CD4-positive, alpha-beta T cell (primary cell): ENCODE measurements around the gene HSD17B4. TPM values are rescaled to one million over a fixed set of nuclear protein-coding genes. Genes with fewer than 3 reads are reported as not detected.

Experiments
- ATAC-seq: fragments of 200-7000 bp; cut with Tn5 transposase; one replicate; pipeline ENCODE4 v1.10.0; 2022; ENCODE audit warnings: mild to moderate bottlenecking; ENCODE audit not compliant: poor library complexity
- CTCF ChIA-PET: fragments of 350-600 bp; sonication (Branson Sonifier 250); formaldehyde crosslinking; loops from one replicate; lab custom pipeline; 2021; ENCODE audit warnings: antibody characterized with exemption, inconsistent platforms; lab: Charles Lee
- POLR2A ChIA-PET: fragments of 350-600 bp; sonication (Branson Sonifier 250); formaldehyde crosslinking; loops from one replicate; lab custom pipeline; 2021; ENCODE audit warnings: antibody characterized with exemption, inconsistent platforms; lab: Charles Lee
- DNase-seq, 14 experiments: peaks; one replicate each; pipeline ENCODE4 v3.0.0-alpha.2; 2013 to 2020; ENCODE audit warnings: mixed read lengths in 2 of 14
- H3K27ac ChIP-seq, 2 donors: one replicate each; pipeline versions ENCODE4 v1.5.1 to v1.7.0; 2013; ENCODE audit warnings: low read length in 2 of 2, low read depth in 1 of 2, mild to moderate bottlenecking in 1 of 2
- H3K27me3 ChIP-seq, 2 experiments: 1 replicate in 1 of 2; 2 replicates in 1 of 2; pipeline versions ENCODE4 v1.6.1 to v1.7.0; 2013; ENCODE audit warnings: low read length in 2 of 2, control low read depth in 1 of 2, mild to moderate bottlenecking in 1 of 2, moderate library complexity in 1 of 2; ENCODE audit not compliant: insufficient read depth in 2 of 2, control insufficient read depth in 1 of 2
- H3K36me3 ChIP-seq: one replicate; pipeline ENCODE4 v1.6.1; 2013; ENCODE audit warnings: low read length, control low read depth; ENCODE audit not compliant: insufficient read depth
- H3K4me1 ChIP-seq: one replicate; pipeline ENCODE4 v1.6.1; 2013; ENCODE audit warnings: low read length, control low read depth; ENCODE audit not compliant: insufficient read depth
- H3K4me3 ChIP-seq: one replicate; pipeline ENCODE4 v1.5.1; 2013; ENCODE audit warnings: mild to moderate bottlenecking, low read length, moderate library complexity
- H3K9me3 ChIP-seq, 2 experiments: 1 replicate in 1 of 2; 2 replicates in 1 of 2; pipeline versions ENCODE4 v1.6.1 to v1.7.0; 2013; ENCODE audit warnings: low read length in 2 of 2, mild to moderate bottlenecking in 2 of 2, control low read depth in 1 of 2, moderate library complexity in 1 of 2; ENCODE audit not compliant: control insufficient read depth in 1 of 2, insufficient read depth in 1 of 2
- H3K27ac Mint-ChIP-seq: one replicate; pipeline ENCODE4 v1.8.0; 2020; ENCODE audit warnings: mixed read lengths
- H3K27me3 Mint-ChIP-seq: one replicate; pipeline ENCODE4 v1.8.0; 2021; ENCODE audit warnings: mixed read lengths
- H3K36me3 Mint-ChIP-seq: one replicate; pipeline ENCODE4 v1.8.0; 2021; ENCODE audit warnings: low read depth, mixed read lengths
- H3K4me1 Mint-ChIP-seq: one replicate; pipeline ENCODE4 v1.8.0; 2021; ENCODE audit warnings: low read depth, mixed read lengths
- H3K4me3 Mint-ChIP-seq: one replicate; pipeline ENCODE4 v1.8.0; 2020; ENCODE audit warnings: mild to moderate bottlenecking, mixed read lengths
- H3K9me3 Mint-ChIP-seq: one replicate; pipeline ENCODE4 v1.8.0; 2020; ENCODE audit warnings: mixed read lengths
- CTCF ChIP-seq: fragments of 200-600 bp; IDR thresholded peaks from one replicate; pipeline ENCODE4 v1.8.0; 2022; ENCODE audit warnings: antibody characterized with exemption, mild to moderate bottlenecking
- intact Hi-C, 2 experiments: fragments of 100-400 bp; cut with DNase I in 1 of 2; cut with micrococcal nuclease in 1 of 2; formaldehyde crosslinking; loops; one replicate each; pipeline versions ENCODE4 v1.15.1 to v1.9.0; 2023 to 2025; cut with DNase I, micrococcal nuclease
- total RNA-seq, 174 experiments: library from RNA in 2 of 174; stranded (reverse) in 2 of 174; gene quantifications; one replicate each; pipeline ENCODE4 v1.2.3 and lab custom pipeline; 2021 to 2026

Gene HSD17B4
- total RNA-seq, 2 experiments from 2014 or later, result 11.9 to 13.1 TPM

GRCh38 chr5:119524485-119524884, 72.2 kb downstream of the HSD17B4 start:
- no peak for DNase-seq
- H3K27ac Mint-ChIP-seq, result no peak overlapping the region
- no peaks in the 10 kb centered on the region for H3K27me3 ChIP-seq
- peaks cover 20% of the 10 kb centered on the region for H3K36me3 ChIP-seq
- ATAC-seq, result no peak
- no peaks in the 10 kb centered on the region for H3K4me1 Mint-ChIP-seq
- no peaks in the 10 kb centered on the region for H3K4me1 ChIP-seq
- H3K9me3 ChIP-seq, result no peaks in the 10 kb centered on the region
- H3K36me3 Mint-ChIP-seq, result peaks cover 77% of the 10 kb centered on the region
- H3K4me3 ChIP-seq, result no peak overlapping the region
- H3K27ac ChIP-seq, result no peak overlapping the region
- no peaks in the 10 kb centered on the region for H3K27me3 Mint-ChIP-seq
- no peaks in the 10 kb centered on the region for H3K9me3 Mint-ChIP-seq
- POLR2A ChIA-PET, result no interaction called here
- H3K4me3 Mint-ChIP-seq, result no peak overlapping the region
- TF ChIP-seq CTCF, result no peak
- CTCF ChIA-PET, result no interaction called here
- intact Hi-C loops, result no loop called here

GRCh38 chr5:119527351-119527750, 75.1 kb downstream of the HSD17B4 start:
- no peak for TF ChIP-seq CTCF
- H3K4me3 ChIP-seq, result no peak overlapping the region
- H3K27ac ChIP-seq, result no peak overlapping the region
- no peak overlapping the region for H3K4me3 Mint-ChIP-seq
- ChIA-PET CTCF (no interaction called here), POLR2A (no interaction called here)
- intact Hi-C loops, result no loop called here
- peaks cover 31% of the 10 kb centered on the region for H3K36me3 ChIP-seq
- H3K9me3 Mint-ChIP-seq, result no peaks in the 10 kb centered on the region
- H3K4me1 ChIP-seq, result no peaks in the 10 kb centered on the region
- no peak overlapping the region for H3K27ac Mint-ChIP-seq
- H3K27me3 Mint-ChIP-seq, result no peaks in the 10 kb centered on the region
- ATAC-seq, result no peak
- peaks cover 68% of the 10 kb centered on the region for H3K36me3 Mint-ChIP-seq
- H3K27me3 ChIP-seq, result no peaks in the 10 kb centered on the region
- no peaks in the 10 kb centered on the region for H3K9me3 ChIP-seq
- DNase-seq, result no peak
- no peaks in the 10 kb centered on the region for H3K4me1 Mint-ChIP-seq

GRCh38 chr5:119529811-119530210, 77.5 kb downstream of the HSD17B4 start:
- Mint-ChIP-seq H3K27me3 (no peaks in the 10 kb centered on the region), H3K4me1 (no peaks in the 10 kb centered on the region), H3K9me3 (no peaks in the 10 kb centered on the region), H3K27ac (no peak overlapping the region), H3K4me3 (no peak overlapping the region), H3K36me3 (peaks cover 77% of the 10 kb centered on the region)
- Histone ChIP-seq H3K9me3 (no peaks in the 10 kb centered on the region), H3K27ac (no peak overlapping the region), H3K4me1 (no peaks in the 10 kb centered on the region), H3K4me3 (no peak overlapping the region), H3K27me3 (no peaks in the 10 kb centered on the region), H3K36me3 (peaks cover 27% of the 10 kb centered on the region)
- intact Hi-C loops, result no loop called here
- no peak for DNase-seq
- ChIA-PET CTCF (no interaction called here), POLR2A (no interaction called here)
- no peak for ATAC-seq
- no peak for TF ChIP-seq CTCF
